Left lung (tissue), 10 donors: ENCODE data around the gene FOCAD. TPM values are rescaled to one million over a fixed set of nuclear protein-coding genes. Genes with fewer than 3 reads are reported as not detected.

Experiments
- ATAC-seq: fragments of 200-7000 bp; cut with Tn5 transposase; one replicate; pipeline ENCODE4 v1.9.1; 2020; ENCODE audit warnings: moderate library complexity
- DNase-seq, 4 donors: peaks; one replicate each; pipeline ENCODE4 v3.0.0-alpha.2; 2013 to 2020
- H3K27ac ChIP-seq, 2 donors: fragments of 200-600 bp; sonication (generic) in 1 of 2; one replicate each; pipeline versions ENCODE4 v1.5.0 to v1.8.0; 2020 to 2021
- H3K27me3 ChIP-seq, 2 donors: fragments of 200-600 bp; sonication (generic) in 1 of 2; one replicate each; pipeline versions ENCODE4 v1.5.0 to v1.8.0; 2020 to 2021
- H3K36me3 ChIP-seq, 2 donors: fragments of 200-600 bp; sonication (generic) in 1 of 2; one replicate each; pipeline versions ENCODE4 v1.5.0 to v1.8.0; 2020 to 2021
- H3K4me1 ChIP-seq, 2 donors: fragments of 200-600 bp; one replicate each; pipeline ENCODE4 v1.8.0; 2021
- H3K4me3 ChIP-seq, 2 donors: fragments of 200-600 bp; sonication (generic) in 1 of 2; one replicate each; pipeline versions ENCODE4 v1.5.0 to v1.8.0; 2020 to 2021; ENCODE audit warnings: mild to moderate bottlenecking in 1 of 2
- H3K9me3 ChIP-seq, 2 donors: fragments of 200-600 bp; sonication (generic) in 1 of 2; one replicate each; pipeline versions ENCODE4 v1.5.0 to v1.8.0; 2020 to 2021
- CTCF ChIP-seq, 2 donors: fragments of 200-600 bp; sonication (generic) in 1 of 2; IDR thresholded peaks; one replicate each; pipeline versions ENCODE4 v1.5.0 to v1.8.0; 2021; ENCODE audit warnings: antibody characterized with exemption in 2 of 2
- intact Hi-C, 2 donors: fragments of 100-400 bp; cut with DNase I; formaldehyde crosslinking; loops; one replicate each; pipeline versions ENCODE4 v1.11.2 to v1.14.2; 2022
- polyA plus RNA-seq, 6 donors: library from polyadenylated mRNA; unstranded; fragments of 120-200 nt; gene quantifications; one replicate each; pipeline ENCODE4 v1.2.1, GENCODE V29; 2013; ENCODE audit not compliant: insufficient read length in 6 of 6
- total RNA-seq, 2 donors: library from RNA; stranded (reverse); fragmentation: NEBNext Ultra II Directional; extraction: Animal tissue kit (Norgen Biotek cat#: 25700); gene quantifications; one replicate each; pipeline ENCODE4 v1.2.1, GENCODE V29; 2021
- donor health status: DM: no; HTN: yes; CAD: no.
- donor health status: DM: no; HTN: no; CAD: no.

FOCAD gene
- total and polyA plus RNA-seq, 8 donors: 23.6 to 43.1 (median 29.9) TPM

- TF ChIP-seq CTCF (IDR thresholded peaks at IDR 0.05): no peak
- intact Hi-C loops: no loop called here
- no peak for ATAC-seq
- no peaks in the 10 kb centered on the region for H3K9me3 ChIP-seq
- no peaks in the 10 kb centered on the region for H3K27me3 ChIP-seq
- H3K36me3 ChIP-seq: peaks cover 0 to 6% of the 10 kb centered on the region in 2 donors
- no peak overlapping the region for H3K4me3 ChIP-seq
- H3K4me1 ChIP-seq: no peaks in the 10 kb centered on the region
- DNase-seq: no peak
- H3K27ac ChIP-seq: no peak overlapping the region
Measured at GRCh38 chr9:20740304-20740703, 56.2 kb downstream of the FOCAD start.

- H3K27me3 ChIP-seq: no peaks in the 10 kb centered on the region
- ATAC-seq: no peak
- no peaks in the 10 kb centered on the region for H3K9me3 ChIP-seq
- intact Hi-C loops: no loop called here
- H3K36me3 ChIP-seq: peaks cover 0 to 6% of the 10 kb centered on the region in 2 donors
- TF ChIP-seq CTCF (IDR thresholded peaks at IDR 0.05): no peak
- DNase-seq: no peak
- no peak overlapping the region for H3K4me3 ChIP-seq
- H3K4me1 ChIP-seq: no peaks in the 10 kb centered on the region
- no peak overlapping the region for H3K27ac ChIP-seq
Measured at GRCh38 chr9:20740929-20741582, 57.0 kb downstream of the FOCAD start.

GRCh38 chr9:20742833-20743232 is 58.8 kb downstream of the FOCAD start:
- no peak overlapping the region for H3K4me3 ChIP-seq
- intact Hi-C loops: no loop called here
- H3K27me3 ChIP-seq: no peaks in the 10 kb centered on the region
- DNase-seq: no peak
- no peak for TF ChIP-seq CTCF (IDR thresholded peaks at IDR 0.05)
- H3K36me3 ChIP-seq: peaks cover 0 to 3% of the 10 kb centered on the region in 2 donors
- H3K27ac ChIP-seq: no peak overlapping the region
- no peaks in the 10 kb centered on the region for H3K4me1 ChIP-seq
- H3K9me3 ChIP-seq: no peaks in the 10 kb centered on the region
- ATAC-seq: no peak

- no peaks in the 10 kb centered on the region for H3K4me1 ChIP-seq
- H3K36me3 ChIP-seq: peaks cover 0 to 3% of the 10 kb centered on the region in 2 donors
- H3K9me3 ChIP-seq: no peaks in the 10 kb centered on the region
- TF ChIP-seq CTCF (IDR thresholded peaks at IDR 0.05): no peak
- DNase-seq (no peak), ATAC-seq (no peak)
- intact Hi-C loops: no loop called here
- H3K27me3 ChIP-seq: no peaks in the 10 kb centered on the region
- no peak overlapping the region for H3K27ac ChIP-seq
- no peak overlapping the region for H3K4me3 ChIP-seq
Measured at GRCh38 chr9:20744036-20744630, 60.1 kb downstream of the FOCAD start.

- Histone ChIP-seq H3K4me3 (no peak overlapping the region), H3K4me1 (no peaks in the 10 kb centered on the region), H3K9me3 (no peaks in the 10 kb centered on the region), H3K36me3 (no peaks in the 10 kb centered on the region), H3K27ac (no peak overlapping the region), H3K27me3 (no peaks in the 10 kb centered on the region)
- DNase-seq (no peak), ATAC-seq (no peak)
- intact Hi-C loops: no loop called here
- TF ChIP-seq CTCF (IDR thresholded peaks at IDR 0.05): no peak
Measured at GRCh38 chr9:20746967-20747366, 62.9 kb downstream of the FOCAD start.
